Muscle of leg (tissue), 11 donors: ENCODE measurements around the gene YIF1B. TPM values are rescaled to one million over a fixed set of nuclear protein-coding genes. Genes with fewer than 3 reads are reported as not detected.

Source experiments
- DNase-seq: peaks from one replicate; pipeline ENCODE4 v3.0.0; 2013
- H3K27ac ChIP-seq: one replicate; pipeline ENCODE4 v1.5.1; 2013; ENCODE audit warnings: mild to moderate bottlenecking, low read length, control low read depth
- H3K27me3 ChIP-seq: one replicate; pipeline ENCODE4 v1.6.1; 2013; ENCODE audit warnings: low read length; ENCODE audit not compliant: control insufficient read depth, insufficient read depth
- H3K36me3 ChIP-seq: one replicate; pipeline ENCODE4 v1.6.1; 2013; ENCODE audit warnings: low read length; ENCODE audit not compliant: control insufficient read depth, insufficient read depth
- H3K4me1 ChIP-seq: one replicate; pipeline ENCODE4 v1.6.1; 2013; ENCODE audit warnings: low read length; ENCODE audit not compliant: control insufficient read depth, insufficient read depth
- H3K4me3 ChIP-seq: one replicate; pipeline ENCODE4 v1.5.1; 2013; ENCODE audit warnings: low read length, control low read depth
- H3K9me3 ChIP-seq: replicated peaks from 2 replicates; pipeline ENCODE4 v1.6.1; 2013; ENCODE audit warnings: low read depth, low read length; ENCODE audit not compliant: control insufficient read depth
- WGBS: methylation state at CpG from one replicate; pipeline ENCODE4 v1.1.5; 2013; ENCODE audit warnings: missing lambda C conversion rate; ENCODE audit not compliant: insufficient coverage; 5-methylcytosine and 5-hydroxymethylcytosine counted together
- polyA plus RNA-seq, 8 donors: library from polyadenylated mRNA; unstranded; fragments of 120-200 nt; gene quantifications; one replicate each; pipeline versions ENCODE4 v1.2.1 to v1.2.3, GENCODE V29; 2013; ENCODE audit warnings: inconsistent platforms in 1 of 8, low replicate concordance in 1 of 8; ENCODE audit not compliant: insufficient read length in 8 of 8, insufficient read depth in 1 of 8
- total RNA-seq: library from RNA; stranded (reverse); fragments of 120-200 nt; gene quantifications from one replicate; pipeline ENCODE4 v1.2.4, GENCODE V29; 2013

YIF1B gene
- total and polyA plus RNA-seq, 9 donors, result 25.9 to 32.5 (median 29.8) TPM

GRCh38 chr19:38289955-38290354 is 25.8 kb downstream of the YIF1B start:
- Histone ChIP-seq H3K27me3 (no peaks in the 10 kb centered on the region), H3K4me3 (no peak overlapping the region), H3K27ac (no peak overlapping the region), H3K36me3 (no peaks in the 10 kb centered on the region), H3K4me1 (peaks cover 24% of the 10 kb centered on the region), H3K9me3 (no peaks in the 10 kb centered on the region)
- 81% methylated on average over 15 of the region's 15 CpGs for WGBS
- DNase-seq, result no peak

- Histone ChIP-seq H3K36me3 (no peaks in the 10 kb centered on the region), H3K4me1 (peaks cover 24% of the 10 kb centered on the region), H3K27ac (no peak overlapping the region)
Observed at GRCh38 chr19:38288123-38288855, 27.5 kb downstream of the YIF1B start.

GRCh38 chr19:38287604-38288003 is 28.1 kb downstream of the YIF1B start:
- Histone ChIP-seq H3K36me3 (no peaks in the 10 kb centered on the region), H3K4me1 (peaks cover 24% of the 10 kb centered on the region), H3K27me3 (no peaks in the 10 kb centered on the region), H3K27ac (no peak overlapping the region), H3K4me3 (no peak overlapping the region), H3K9me3 (no peaks in the 10 kb centered on the region)
- 59% methylated on average over 8 of the region's 9 CpGs for WGBS
- DNase-seq, result peak; percentile 59

More at GRCh38 chr19:38288123-38288855, 27.5 kb downstream of the YIF1B start:
- DNase-seq, result peak; percentile 34
- Histone ChIP-seq H3K9me3 (no peaks in the 10 kb centered on the region), H3K4me3 (no peak overlapping the region), H3K27me3 (no peaks in the 10 kb centered on the region)
- WGBS, result 68% methylated on average over 7 of the region's 16 CpGs

GRCh38 chr19:38285567-38285966 is 30.2 kb downstream of the YIF1B start:
- Histone ChIP-seq H3K36me3 (no peaks in the 10 kb centered on the region), H3K4me1 (peaks cover 13% of the 10 kb centered on the region)
- WGBS, result no CpG with 5 or more reads among the region's 5 CpGs

GRCh38 chr19:38284422-38284821 is 31.3 kb downstream of the YIF1B start:
- DNase-seq, result peak; percentile 57
- Histone ChIP-seq H3K27me3 (no peaks in the 10 kb centered on the region), H3K36me3 (no peaks in the 10 kb centered on the region), H3K4me1 (peaks cover 9% of the 10 kb centered on the region), H3K4me3 (no peak overlapping the region), H3K9me3 (no peaks in the 10 kb centered on the region), H3K27ac (no peak overlapping the region)
- WGBS, result 60% methylated on average over 1 of the region's 7 CpGs

More at GRCh38 chr19:38285567-38285966, 30.2 kb downstream of the YIF1B start:
- DNase-seq, result no peak
- Histone ChIP-seq H3K4me3 (no peak overlapping the region), H3K27ac (no peak overlapping the region), H3K27me3 (no peaks in the 10 kb centered on the region), H3K9me3 (no peaks in the 10 kb centered on the region)

- DNase-seq, result no peak
- WGBS, result 89% methylated on average over 5 of the region's 8 CpGs
Observed at GRCh38 chr19:38283271-38283670, 32.5 kb downstream of the YIF1B start.

GRCh38 chr19:38281811-38282566 is 33.8 kb downstream of the YIF1B start:
- Histone ChIP-seq H3K27ac (no peak overlapping the region), H3K36me3 (no peaks in the 10 kb centered on the region), H3K4me3 (no peak overlapping the region), H3K27me3 (no peaks in the 10 kb centered on the region), H3K4me1 (peaks cover 2% of the 10 kb centered on the region), H3K9me3 (no peaks in the 10 kb centered on the region)
- 100% methylated on average over 2 of the region's 7 CpGs for WGBS
- DNase-seq, result no peak

More at GRCh38 chr19:38283271-38283670, 32.5 kb downstream of the YIF1B start:
- Histone ChIP-seq H3K36me3 (no peaks in the 10 kb centered on the region), H3K9me3 (no peaks in the 10 kb centered on the region), H3K4me3 (no peak overlapping the region), H3K27me3 (no peaks in the 10 kb centered on the region), H3K27ac (no peak overlapping the region), H3K4me1 (peaks cover 2% of the 10 kb centered on the region)

- no peak overlapping the region for H3K4me3 ChIP-seq
- no peaks in the 10 kb centered on the region for H3K36me3 ChIP-seq
- WGBS, result 84% methylated on average over 9 of the region's 17 CpGs
- no peaks in the 10 kb centered on the region for H3K27me3 ChIP-seq
- H3K27ac ChIP-seq, result no peak overlapping the region
- no peaks in the 10 kb centered on the region for H3K9me3 ChIP-seq
- peaks cover 2% of the 10 kb centered on the region for H3K4me1 ChIP-seq
- no peak for DNase-seq
Observed at GRCh38 chr19:38280030-38280921, 35.5 kb downstream of the YIF1B start.

- Histone ChIP-seq H3K4me3 (no peak overlapping the region), H3K27ac (no peak overlapping the region), H3K27me3 (no peaks in the 10 kb centered on the region), H3K9me3 (no peaks in the 10 kb centered on the region), H3K4me1 (peaks cover 2% of the 10 kb centered on the region), H3K36me3 (no peaks in the 10 kb centered on the region)
- no CpG with 5 or more reads among the region's 2 CpGs for WGBS
- DNase-seq, result no peak
Observed at GRCh38 chr19:38278751-38279150, 37.0 kb downstream of the YIF1B start.
